Measurements from ENCODE around the gene RNF187.

- no peak for TF ChIP-seq RUNX3 (IDR thresholded peaks at IDR 0.05; ENCODE audit: low read length)
- TF ChIP-seq POLR2AphosphoS2 (IDR thresholded peaks at IDR 0.05; ENCODE audit: low read depth, low read length): no peak
- TF ChIP-seq CTCF (IDR thresholded peaks at IDR 0.05 in 2 of 3, conservative IDR thresholded peaks at IDR 0.05 in 1 of 3; ENCODE audit: control insufficient read depth in 2 of 3, extremely low read depth in 1 of 3, insufficient read depth in 1 of 3, low read depth in 3 of 3, low read length in 3 of 3): no peak
- TF ChIP-seq REST (IDR thresholded peaks at IDR 0.05; ENCODE audit: low read depth, low read length): no peak
- no peak for TF ChIP-seq JUND (IDR thresholded peaks at IDR 0.05; ENCODE audit: low read depth, low read length)
- TF ChIP-seq NFYB (IDR thresholded peaks at IDR 0.05; ENCODE audit: insufficient read depth, low read depth, low read length): no peak
- no peak for TF ChIP-seq CHD2 (IDR thresholded peaks at IDR 0.05; ENCODE audit: borderline replicate concordance, low read depth, low read length)
- no peak for TF ChIP-seq NBN (IDR thresholded peaks at IDR 0.05)
- no peak for TF ChIP-seq POLR2A (IDR thresholded peaks at IDR 0.05; ENCODE audit: low read depth, low read length)
- no peak for TF ChIP-seq IRF3 (IDR thresholded peaks at IDR 0.05)
Measured at GRCh38 chr1:228450200-228450599, 37.0 kb upstream of the RNF187 start.
